Measurements from ENCODE around the gene MARK3. TPM values are rescaled to one million over a fixed set of nuclear protein-coding genes. Genes with fewer than 3 reads are reported as not detected.

Gene MARK3
- total RNA-seq, 1 experiment from 2014 or later, result 57.2 TPM

DNA sequence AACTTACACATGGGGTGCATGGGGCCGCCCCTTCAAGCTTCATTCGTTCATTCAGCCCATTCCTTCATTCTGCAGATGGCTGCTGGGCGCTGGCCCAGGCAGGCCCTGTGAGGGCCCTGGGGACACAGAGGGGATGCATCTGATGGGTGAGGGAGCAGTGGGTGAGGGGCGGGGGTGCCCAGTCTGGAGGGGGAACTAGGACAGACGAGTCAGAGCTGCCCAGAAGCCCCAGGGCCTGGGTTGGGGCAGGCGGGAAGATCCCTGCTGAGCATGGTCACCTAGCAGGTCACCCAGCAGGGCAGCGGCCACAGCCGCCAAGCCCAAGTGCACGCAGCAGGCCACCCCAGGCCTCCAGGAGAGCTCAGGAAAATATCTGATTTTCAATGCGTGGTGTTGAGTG, 157.9 kb downstream of the MARK3 start:
- in situ Hi-C loops (cut with HindIII; ENCODE audit: low pct_unique_long_range_greater_than_20kb, low sequenced_read_pairs), result no loop called here
- no peak for DNase-seq (ENCODE audit: low read depth, low spot score)

DNA sequence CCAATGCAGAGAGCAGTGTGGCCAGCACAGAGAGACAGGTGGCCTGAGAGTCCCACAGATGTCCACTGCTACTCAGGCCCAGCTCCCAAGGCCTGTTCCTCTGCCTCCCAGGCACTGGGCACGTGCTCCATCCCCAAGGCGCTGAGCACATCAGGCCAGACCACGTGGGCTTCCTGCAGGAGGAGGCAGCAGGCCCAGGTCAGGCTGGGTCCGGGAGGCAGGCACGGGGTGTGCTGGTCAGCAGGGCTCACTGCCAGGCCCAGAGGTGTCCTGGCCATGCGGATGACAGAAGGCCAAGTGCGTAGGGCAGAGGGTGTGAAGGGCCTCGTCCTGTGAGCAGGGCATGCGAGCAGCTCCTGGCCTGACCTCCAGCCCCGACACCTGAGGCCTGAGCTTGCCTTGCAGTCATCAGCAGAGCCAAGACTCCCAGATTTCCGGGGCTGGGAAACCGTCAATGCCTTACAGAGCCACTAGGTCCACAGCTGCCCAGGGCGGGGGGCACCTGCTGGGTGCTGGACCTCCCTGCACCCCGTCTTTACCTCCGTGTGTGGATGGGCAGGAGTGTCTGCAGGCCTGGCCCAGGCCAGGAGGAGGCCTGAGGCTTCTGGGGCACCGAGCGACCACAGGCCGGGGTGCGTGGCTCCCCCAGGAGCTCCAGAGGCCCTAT, 158.6 kb downstream of the MARK3 start:
- no peak for DNase-seq (ENCODE audit: low read depth, low spot score)
- in situ Hi-C loops (cut with HindIII; ENCODE audit: low pct_unique_long_range_greater_than_20kb, low sequenced_read_pairs), result no loop called here

DNA sequence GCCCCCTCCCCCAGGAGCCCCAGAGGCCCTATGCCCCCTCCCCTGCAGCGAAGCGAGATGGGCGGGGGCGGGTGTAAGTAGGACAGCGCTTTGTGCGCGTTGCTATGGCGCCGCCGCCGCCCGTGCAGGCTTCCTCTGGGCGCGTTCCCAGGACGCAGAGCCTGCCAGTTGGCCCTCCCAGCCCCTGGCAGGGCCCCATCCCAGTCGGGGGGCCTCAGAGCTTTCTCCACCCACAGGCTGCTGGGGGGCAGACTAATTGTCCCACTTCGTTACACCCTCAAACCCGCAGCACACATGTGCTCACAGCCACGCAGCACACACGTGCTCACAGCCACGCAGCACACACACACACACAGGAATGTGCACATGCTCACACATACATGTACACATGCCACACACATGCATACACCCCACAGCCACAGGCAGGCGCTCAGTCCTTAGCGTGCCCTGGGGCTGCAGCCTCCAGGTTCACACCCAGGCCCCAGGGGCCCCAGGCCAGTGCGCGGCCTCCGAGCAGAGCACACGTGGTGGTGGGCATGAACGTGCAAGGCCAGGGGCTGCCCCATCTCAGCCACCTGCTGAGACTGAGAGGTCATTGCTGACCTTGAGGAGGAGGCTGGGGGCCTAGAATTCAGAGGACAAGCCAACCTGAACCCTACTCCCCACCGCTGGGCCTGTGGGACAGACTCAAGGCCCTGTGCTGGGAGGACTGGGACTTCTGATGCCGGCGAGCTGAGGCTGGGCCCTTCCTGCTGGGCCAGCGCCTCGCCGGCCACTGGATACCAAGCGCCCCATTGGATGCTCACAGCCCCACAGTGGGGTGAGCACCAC, 159.4 kb downstream of the MARK3 start:
- no peak for DNase-seq (ENCODE audit: low read depth, low spot score)

GRCh38 chr14:103545219-103545914, 160.2 kb downstream of the MARK3 start:
- no peak for DNase-seq (ENCODE audit: low read depth, low spot score)
- in situ Hi-C loops (cut with HindIII; ENCODE audit: low pct_unique_long_range_greater_than_20kb, low sequenced_read_pairs), result no loop called here

More for the DNA sequence above, 159.4 kb downstream of the MARK3 start:
- in situ Hi-C loops (cut with HindIII; ENCODE audit: low pct_unique_long_range_greater_than_20kb, low sequenced_read_pairs), result no loop called here

DNA sequence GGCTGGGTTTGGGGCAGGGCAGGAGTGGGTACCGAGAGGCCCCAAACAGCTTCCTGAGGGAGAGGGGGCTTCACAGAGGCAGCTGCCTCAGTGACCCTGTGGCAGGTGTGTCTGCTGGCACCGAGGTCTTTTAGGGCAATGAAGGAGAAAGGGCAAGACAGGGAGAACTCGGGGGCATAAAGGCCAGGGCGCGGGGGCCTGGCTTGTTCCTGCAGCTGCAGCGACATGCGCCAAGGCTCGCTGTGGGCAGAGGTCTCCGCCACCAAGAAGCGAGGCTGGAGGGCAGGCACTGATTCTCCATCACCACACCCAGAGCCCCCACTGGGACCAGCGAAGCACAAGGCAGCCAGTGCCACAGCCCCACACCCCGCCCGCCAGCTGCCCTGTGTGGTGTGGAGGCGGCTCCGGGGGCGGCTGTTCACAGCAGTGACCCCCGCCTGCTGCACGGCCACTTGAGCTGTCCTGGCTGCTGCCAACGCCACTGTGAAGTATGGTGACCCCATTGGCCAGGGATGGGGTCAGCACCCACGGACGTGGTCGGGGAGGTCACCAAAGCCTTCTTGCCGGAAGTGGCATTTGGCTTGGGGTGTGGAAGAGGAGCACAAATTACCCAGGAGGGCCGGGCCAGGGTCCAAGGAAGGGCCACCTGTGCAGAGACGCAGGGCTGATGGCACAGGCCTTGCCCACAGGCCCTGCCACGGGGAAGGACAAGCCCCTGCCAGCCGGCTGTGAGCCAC, 160.9 kb downstream of the MARK3 start:
- no peak for DNase-seq (ENCODE audit: low read depth, low spot score)
- in situ Hi-C loops (cut with HindIII; ENCODE audit: low pct_unique_long_range_greater_than_20kb, low sequenced_read_pairs), result no loop called here

GRCh38 chr14:103546652-103547454, 161.6 kb downstream of the MARK3 start:
- peak; percentile 65 for DNase-seq (ENCODE audit: low read depth, low spot score)
- in situ Hi-C loops (cut with HindIII; ENCODE audit: low pct_unique_long_range_greater_than_20kb, low sequenced_read_pairs), result no loop called here

- no peak for DNase-seq (ENCODE audit: low read depth, low spot score)
- in situ Hi-C loops (cut with HindIII; ENCODE audit: low pct_unique_long_range_greater_than_20kb, low sequenced_read_pairs), result no loop called here
These were observed 162.3 kb downstream of the MARK3 start for GRCh38 chr14:103547455-103547940.

- no peak for DNase-seq (ENCODE audit: low read depth, low spot score)
- in situ Hi-C loops (cut with HindIII; ENCODE audit: low pct_unique_long_range_greater_than_20kb, low sequenced_read_pairs), result no loop called here
These were observed 162.8 kb downstream of the MARK3 start for GRCh38 chr14:103547941-103548462.

DNA sequence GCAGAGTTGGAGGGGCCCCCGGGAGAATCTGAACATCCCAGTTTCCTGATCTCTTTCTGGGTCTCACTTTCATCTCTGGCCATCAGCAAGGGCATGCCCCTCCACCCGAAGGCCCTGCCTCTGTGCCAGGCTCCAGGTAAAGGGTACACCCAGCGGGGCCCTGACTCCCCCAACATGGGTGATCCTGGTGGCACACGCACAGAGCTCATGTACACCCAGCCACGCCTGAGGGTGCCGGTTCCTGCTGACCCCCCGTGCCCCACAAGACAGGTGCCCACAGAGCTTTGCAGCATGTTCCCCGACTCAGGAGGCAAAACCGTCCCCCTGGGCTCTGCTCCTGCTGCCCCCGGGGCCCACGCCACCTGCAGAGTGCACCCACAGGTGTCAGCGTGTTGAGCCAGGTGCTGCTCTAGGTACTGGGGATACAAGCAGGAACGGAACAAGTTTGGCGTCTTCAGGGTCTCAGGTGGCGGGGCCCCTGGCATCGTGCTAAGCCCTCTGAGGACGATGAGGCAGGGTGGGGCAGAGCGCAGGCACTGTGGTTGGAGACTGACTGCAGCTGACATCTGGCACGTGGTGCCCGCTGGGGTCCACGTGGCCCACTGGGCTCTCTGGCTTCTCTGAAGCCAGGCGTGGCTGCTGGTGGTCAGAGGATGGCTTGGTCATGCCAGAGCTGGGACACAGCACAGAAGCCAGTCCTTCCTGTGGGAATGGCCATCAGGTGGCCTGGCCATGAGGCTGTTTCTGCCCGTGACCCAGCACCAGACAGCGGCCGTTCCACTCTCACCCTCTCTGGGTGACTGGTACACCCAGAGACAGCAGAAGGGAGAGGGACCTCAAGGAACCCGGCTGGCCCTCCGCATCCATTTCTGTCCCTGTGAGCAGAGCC, 163.5 kb downstream of the MARK3 start:
- DNase-seq (ENCODE audit: low read depth, low spot score), result no peak
- in situ Hi-C loops (cut with HindIII; ENCODE audit: low pct_unique_long_range_greater_than_20kb, low sequenced_read_pairs), result no loop called here

GRCh38 chr14:103549361-103550311, 164.4 kb downstream of the MARK3 start:
- DNase-seq (ENCODE audit: low read depth, low spot score), result peak; percentile 52
- in situ Hi-C loops (cut with HindIII; ENCODE audit: low pct_unique_long_range_greater_than_20kb, low sequenced_read_pairs), result no loop called here

DNA sequence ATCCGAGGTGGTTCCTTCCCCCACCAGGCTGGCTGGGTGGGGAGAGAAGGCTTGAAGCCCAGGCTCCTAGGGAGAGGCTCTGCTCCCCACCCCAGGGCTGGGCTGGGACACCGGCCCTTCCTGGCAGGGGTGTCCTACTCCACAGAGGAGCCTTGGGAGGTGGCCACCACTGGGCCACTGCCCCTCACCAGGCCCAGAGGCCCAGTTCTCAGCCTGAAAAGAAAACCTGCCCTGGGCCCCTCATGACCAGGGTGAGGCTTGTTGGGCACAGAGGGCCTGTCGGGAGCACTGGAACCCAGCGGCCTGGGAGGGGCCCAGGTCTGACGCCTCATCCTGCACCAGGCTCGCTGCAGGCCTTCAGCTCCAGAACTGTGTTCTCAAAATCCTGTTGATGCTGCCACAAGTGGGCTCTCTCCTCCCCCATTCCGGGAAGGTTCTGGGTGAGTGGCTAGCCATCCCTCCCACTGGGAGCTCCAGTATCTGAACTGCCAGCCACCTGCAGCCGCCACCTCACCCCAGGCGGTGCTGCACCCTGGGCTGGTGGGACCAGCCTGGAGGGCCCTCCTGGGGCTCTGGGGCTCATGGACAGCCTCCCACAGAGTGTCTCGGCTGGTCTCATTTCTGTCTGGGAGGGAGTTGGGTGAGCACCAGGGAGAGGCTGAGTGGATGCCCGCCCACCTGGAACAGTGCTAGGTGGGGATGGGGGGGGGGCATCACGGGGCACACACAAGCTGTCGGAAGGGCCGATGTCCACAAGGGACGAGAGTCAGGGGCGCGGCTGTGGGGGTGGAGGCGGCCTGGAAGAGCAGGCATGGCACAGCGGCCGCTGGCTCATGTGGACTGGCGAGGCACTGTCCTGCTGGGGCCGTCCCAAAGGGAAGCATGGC, 165.5 kb downstream of the MARK3 start:
- in situ Hi-C loops (cut with HindIII; ENCODE audit: low pct_unique_long_range_greater_than_20kb, low sequenced_read_pairs), result no loop called here
- DNase-seq (ENCODE audit: low read depth, low spot score), result no peak

GRCh38 chr14:103551338-103551762, 166.1 kb downstream of the MARK3 start:
- in situ Hi-C loops (cut with HindIII; ENCODE audit: low pct_unique_long_range_greater_than_20kb, low sequenced_read_pairs), result no loop called here

GRCh38 chr14:103552011-103552845, 167.0 kb downstream of the MARK3 start:
- no peak for DNase-seq (ENCODE audit: low read depth, low spot score)
- in situ Hi-C loops (cut with HindIII; ENCODE audit: low pct_unique_long_range_greater_than_20kb, low sequenced_read_pairs), result no loop called here

More at GRCh38 chr14:103551338-103551762, 166.1 kb downstream of the MARK3 start:
- DNase-seq (ENCODE audit: low read depth, low spot score), result no peak

All from SK-MEL-5 (cell line).